GM21528 (cell line): Measurements from ENCODE around the gene SEC31A.
"Not testable (repeated sequence)": the region's sequence is repeated elsewhere in the genome, so short reads cannot be mapped to it uniquely, and the experiment has no call there.

Experiments
- ATAC-seq: cut with Tn5 transposase; IDR thresholded peaks from one replicate; pipeline ENCODE4 v1.9.1; 2021; ENCODE audit warnings: mild to moderate bottlenecking, moderate library complexity; ENCODE audit not compliant: unreplicated experiment, low FRiP score

Gene SEC31A

DNA sequence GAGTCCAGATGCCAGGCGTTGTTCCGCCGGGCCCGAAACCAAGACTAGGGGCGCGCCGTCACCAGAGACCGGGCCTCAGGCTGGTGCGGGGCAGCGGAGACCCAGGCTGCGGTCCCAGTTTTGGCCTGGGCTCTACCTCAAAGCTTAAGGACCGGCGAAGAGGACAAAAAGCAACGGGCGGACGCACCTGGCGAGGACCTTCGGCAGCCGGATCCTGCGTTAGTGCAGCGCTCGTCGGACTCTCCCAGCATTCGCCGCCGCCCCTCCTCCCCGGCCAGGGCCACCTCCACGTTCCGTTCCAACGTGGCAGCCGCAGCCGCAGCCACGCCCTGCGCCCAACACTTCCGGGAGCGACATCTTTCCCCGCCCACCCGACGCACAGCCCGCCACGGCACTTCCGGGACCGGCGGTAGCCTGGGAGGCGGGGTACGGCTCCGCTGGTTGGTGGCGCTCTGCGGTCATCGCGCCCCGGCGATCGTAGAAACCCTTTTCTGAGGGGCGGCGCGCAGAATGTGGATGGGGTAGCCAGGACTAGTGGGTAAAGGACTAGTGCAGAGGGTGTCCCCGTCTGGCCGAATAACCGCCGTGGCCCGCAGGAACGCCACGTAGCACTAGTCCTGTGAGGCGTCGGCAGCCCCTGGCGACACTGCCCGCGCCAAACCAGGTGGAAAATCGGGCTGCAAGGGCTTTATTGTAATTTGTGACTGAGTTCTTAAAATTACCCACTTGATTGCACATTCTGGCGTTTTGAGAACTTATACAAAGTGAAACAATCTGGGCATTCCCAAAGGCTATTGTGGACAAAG is at the start of gene SEC31A:
SEC31A (minus strand) TSS at position 253 of the 806 bp plus-strand sequence. CDS start 9,217 bp downstream, outside the sequence.
- peak; percentile 93 for ATAC-seq

DNA sequence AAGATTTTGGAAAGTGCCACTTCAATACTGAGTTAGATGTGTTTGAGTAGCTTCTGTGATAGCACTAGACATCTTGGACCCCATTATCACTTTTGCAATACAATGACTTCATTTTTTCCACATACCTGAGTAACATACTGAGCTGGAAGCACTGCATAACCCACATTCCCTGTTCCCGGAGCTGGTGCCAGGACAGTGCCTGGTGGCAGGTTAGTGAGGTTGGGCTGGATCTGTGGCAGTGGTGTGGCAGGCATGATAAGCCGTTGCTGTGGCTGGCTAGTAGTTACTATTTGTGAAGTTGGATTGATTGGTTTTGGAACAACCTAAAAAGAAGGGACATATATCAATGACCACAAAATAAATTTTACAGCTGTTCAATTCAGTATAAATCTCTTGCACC is 48.5 kb upstream of the SEC31A start:
- no peak for ATAC-seq

DNA sequence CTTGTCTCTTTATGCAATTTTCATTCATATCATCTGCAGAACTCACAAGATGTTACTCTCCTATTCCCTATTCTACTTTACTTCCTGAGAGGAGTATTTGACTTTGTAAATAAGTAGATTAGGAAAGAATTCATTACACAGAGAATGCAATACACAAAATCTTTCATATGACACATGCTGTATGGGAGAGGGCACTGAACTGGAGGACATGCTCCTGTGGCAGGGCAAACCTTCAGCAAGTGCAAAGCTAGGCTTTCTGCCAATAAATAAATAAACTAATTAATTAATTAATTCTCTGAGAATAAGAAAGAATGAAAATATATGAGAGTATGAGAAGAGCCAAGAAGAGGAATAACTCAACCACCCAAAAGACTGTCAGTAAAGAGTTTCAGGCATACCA is 43.5 kb upstream of the SEC31A start:
- ATAC-seq, result no peak

DNA sequence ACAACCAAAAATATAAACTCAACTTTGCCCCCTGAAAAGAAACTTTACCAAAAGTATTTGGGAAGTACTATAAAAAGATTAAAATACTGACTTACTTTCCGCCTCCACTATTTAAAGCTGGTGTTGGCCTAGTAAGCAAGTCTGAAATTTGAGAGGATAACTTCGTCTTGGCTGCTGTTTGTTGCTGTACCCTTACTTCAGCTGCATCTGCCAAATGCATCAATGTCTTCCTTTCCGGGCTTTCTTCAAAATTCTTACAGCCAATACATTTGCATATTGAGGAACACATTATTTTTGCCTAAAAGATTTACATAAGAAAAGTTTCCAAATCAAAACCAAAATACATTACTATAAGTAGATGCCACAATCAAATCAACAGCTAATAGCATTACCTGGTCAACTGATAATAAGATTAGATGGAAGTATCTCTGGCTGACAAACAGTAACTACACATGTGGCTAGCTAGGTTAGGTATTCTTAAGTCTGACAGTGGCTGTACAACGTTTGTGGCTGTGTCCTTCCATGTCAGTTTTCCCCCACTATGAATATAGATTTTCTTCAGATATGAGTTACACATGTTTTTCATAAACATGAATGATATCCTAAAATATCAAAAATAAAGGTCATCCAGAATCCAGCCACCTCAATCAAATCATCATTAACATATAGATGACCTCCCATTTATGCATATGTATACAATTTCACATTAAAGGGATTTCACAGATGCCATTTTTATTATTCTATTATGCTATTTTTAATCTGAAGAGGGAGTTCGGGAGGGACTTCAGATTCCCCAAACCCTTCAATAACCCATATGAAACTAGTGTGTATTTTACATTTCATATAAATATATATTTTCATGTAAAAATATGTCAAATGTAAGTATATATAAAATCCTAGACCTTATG is 40.1 kb upstream of the SEC31A start:
- no peak for ATAC-seq

- ATAC-seq, result no peak
Measured at GRCh38 chr4:82921795-82922194, 30.8 kb upstream of the SEC31A start.

DNA sequence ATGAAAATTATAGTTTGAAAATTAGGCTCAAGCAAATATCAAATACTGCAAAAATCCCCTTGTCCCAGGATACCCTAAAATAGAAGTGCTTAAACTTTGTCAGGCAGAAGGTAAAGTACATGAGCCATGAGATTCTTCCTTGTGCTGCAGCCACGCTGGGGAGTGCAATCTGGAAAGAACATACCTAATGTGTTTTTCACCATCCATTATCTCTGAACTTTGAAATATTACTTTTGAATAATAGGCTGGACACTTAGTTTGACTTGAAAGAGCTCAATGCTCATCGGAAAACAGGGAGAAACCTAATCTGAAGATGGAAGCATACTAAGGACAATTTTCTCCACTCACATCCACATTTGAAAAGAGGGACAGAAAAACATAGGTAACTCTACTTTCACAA is 28.4 kb upstream of the SEC31A start:
- ATAC-seq, result no peak

DNA sequence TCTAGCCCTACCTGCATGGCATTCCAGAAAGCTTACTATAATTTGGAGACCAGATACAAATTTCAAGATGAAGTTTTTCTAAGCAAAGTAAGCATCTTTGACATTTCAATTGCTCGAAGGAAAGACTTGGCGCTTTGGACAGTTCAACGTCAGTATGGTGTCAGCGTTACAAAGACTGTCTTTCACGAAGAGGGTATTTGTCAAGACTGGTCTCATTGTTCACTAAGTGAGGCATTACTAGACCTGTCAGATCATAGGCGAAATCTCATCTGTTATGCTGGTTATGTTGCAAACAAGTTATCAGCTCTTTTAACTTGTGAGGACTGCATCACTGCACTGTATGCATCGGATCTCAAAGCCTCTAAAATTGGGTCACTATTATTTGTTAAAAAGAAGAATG is 27.1 kb upstream of the SEC31A start:
- no peak for ATAC-seq

- not testable (repeated sequence) for ATAC-seq
Measured at GRCh38 chr4:82913968-82914367, 23.0 kb upstream of the SEC31A start.

DNA sequence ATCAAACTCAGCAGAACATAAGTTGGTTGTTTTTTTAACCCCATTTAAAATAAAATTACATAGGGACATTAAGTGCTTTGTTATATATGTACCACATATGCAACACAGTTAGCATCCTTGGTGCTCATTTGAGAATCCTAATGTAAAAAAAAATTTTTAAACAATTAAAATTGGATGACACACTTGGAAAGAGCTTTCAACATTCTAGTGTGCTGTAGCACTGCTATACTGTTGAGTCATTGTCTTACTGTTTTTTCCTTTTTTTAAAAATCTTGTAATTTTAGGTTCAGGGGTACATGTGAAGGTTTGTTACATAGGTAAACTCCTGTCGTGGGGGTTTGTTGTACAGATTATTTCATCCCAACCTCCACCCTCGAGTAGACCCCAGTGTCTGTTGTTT is 22.4 kb upstream of the SEC31A start:
- ATAC-seq, result no peak

GRCh38 chr4:82909326-82909725 is 18.4 kb upstream of the SEC31A start:
- ATAC-seq, result no peak

DNA sequence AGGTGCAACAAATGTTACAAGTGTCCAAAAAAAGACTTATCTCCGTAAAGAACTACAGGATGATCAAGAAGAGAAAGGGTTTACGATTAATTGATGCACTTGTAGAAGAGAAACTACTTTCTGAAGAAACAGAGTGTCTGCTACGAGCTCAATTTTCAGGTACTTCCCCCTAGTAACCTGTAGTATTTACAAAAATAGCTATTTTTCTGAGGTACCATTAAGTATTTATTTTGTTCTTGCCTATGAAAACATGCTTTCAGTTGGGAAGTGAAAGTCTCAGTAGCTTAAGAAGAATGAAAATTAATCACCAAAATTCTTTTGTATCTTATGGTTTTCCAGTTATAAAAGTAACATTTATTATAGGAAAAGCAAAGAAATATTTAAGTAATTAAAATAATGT is 15.5 kb upstream of the SEC31A start:
- no peak for ATAC-seq

GRCh38 chr4:82905205-82905604 is 14.3 kb upstream of the SEC31A start:
- peak; percentile 47 for ATAC-seq

DNA sequence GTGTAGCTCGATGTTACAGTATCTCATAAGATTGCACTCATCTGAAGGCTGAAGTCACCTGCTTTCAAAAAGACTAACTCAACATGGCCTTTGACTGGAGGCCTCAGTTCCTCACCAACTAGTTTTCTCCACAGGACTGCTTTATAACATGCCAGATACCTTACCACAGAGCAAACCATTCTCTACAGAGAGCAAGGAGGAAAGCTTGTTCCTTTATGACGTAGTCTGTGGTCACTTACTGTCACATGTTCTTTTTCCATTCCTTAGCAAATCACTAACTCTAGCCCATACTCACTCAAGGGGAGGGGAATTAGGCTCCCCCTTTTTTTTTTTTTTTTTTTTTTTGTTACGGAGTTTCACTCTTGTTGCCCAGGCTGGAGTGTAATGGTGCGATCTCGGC is 12.8 kb upstream of the SEC31A start:
- no peak for ATAC-seq

GRCh38 chr4:82901183-82901718 is 10.3 kb upstream of the SEC31A start:
- ATAC-seq, result no peak

DNA sequence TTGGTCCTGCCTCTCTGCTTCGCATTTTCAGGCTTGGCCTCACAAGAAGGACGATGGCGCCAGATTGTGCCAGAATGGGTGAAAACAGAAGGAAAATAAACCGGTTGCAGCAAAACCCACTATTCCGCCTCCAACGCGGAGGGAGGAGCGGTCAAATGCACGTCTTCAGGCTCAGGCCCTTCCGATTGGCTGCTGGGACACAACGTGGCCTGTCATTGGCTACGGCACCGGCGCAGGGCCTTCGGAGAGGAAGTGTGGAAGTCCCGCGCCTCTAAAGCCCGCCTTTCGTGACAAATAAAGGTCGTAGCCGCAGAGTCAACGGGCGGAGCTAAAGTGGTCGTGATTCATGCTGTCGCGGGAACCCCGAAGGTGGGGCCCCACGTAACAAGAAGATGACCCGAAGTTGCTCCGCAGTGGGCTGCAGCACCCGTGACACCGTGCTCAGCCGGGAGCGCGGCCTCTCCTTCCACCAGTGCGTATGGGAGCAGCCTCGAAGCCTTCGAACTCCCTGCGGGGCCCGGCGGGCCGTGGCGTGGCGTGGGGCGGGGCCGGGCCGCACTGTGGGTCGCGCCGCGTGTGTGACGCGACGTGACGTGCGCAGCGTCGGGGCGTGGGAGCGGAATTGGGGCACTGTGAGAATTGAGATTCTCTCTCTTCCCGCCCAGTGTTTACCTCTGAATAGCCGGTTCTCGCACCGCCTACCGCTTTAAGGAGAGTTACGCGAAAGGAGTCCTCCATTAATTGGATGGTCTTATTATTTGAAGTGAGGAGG is 9.6 kb upstream of the SEC31A start, which contains the start of gene THAP9:
THAP9 (plus strand) TSS at position 325 of the 772 bp plus-strand sequence; CDS start at position 393, 68 bp downstream.
- peak; percentile 90 for ATAC-seq

GRCh38 chr4:82900066-82900410 is 9.1 kb upstream of the SEC31A start:
- ATAC-seq, result peak; percentile 16

- no peak for ATAC-seq
Measured at GRCh38 chr4:82899374-82900065, 8.6 kb upstream of the SEC31A start.

GRCh38 chr4:82898322-82899243 is 7.6 kb upstream of the SEC31A start:
- no peak for ATAC-seq

GRCh38 chr4:82896755-82897154 is 5.8 kb upstream of the SEC31A start:
- no peak for ATAC-seq
